DOHH2 (cell line): ENCODE data around the gene PRKG2.
"Not testable (repeated sequence)": the region's sequence is repeated elsewhere in the genome, so short reads cannot be mapped to it uniquely, and the experiment has no call there.

ENCODE experiments used
- H3F3A ChIP-seq: fragments of 200-600 bp; sonication (generic), shearing (Covaris generic); 2 replicates; pipeline ENCODE4 v1.6.0; 2016; ENCODE audit warnings: antibody characterized with exemption, mild to moderate bottlenecking; ENCODE audit not compliant: control insufficient read depth, insufficient read depth
- H3K27ac ChIP-seq: fragments of 200-600 bp; sonication (generic); 2 replicates; pipeline ENCODE4 v1.5.1; 2014; ENCODE audit warnings: low read depth, mild to moderate bottlenecking, low read length, moderate library complexity
- H3K27me3 ChIP-seq: fragments of 200-600 bp; sonication (generic); 2 replicates; pipeline ENCODE4 v1.6.1; 2014; ENCODE audit warnings: mild to moderate bottlenecking, low read length, mixed read lengths; ENCODE audit not compliant: control insufficient read depth
- H3K36me3 ChIP-seq: fragments of 200-600 bp; sonication (generic); 2 replicates; pipeline ENCODE4 v1.6.1; 2014; ENCODE audit warnings: mild to moderate bottlenecking, low read length, moderate library complexity, mixed read lengths; ENCODE audit not compliant: control insufficient read depth
- H3K4me1 ChIP-seq: fragments of 200-600 bp; sonication (generic); 2 replicates; pipeline ENCODE4 v1.6.1; 2014; ENCODE audit warnings: mild to moderate bottlenecking, low read length, mixed read lengths; ENCODE audit not compliant: control insufficient read depth
- H3K4me2 ChIP-seq: fragments of 200-600 bp; sonication (generic); 2 replicates; pipeline ENCODE4 v1.6.0; 2014; ENCODE audit warnings: mild to moderate bottlenecking, low read length, moderate library complexity
- H3K4me3 ChIP-seq: fragments of 200-600 bp; sonication (generic); 2 replicates; pipeline ENCODE4 v1.5.1; 2014; ENCODE audit warnings: mild to moderate bottlenecking, low read length, mixed read lengths
- H3K79me2 ChIP-seq: fragments of 200-600 bp; sonication (generic); 2 replicates; pipeline ENCODE4 v1.6.1; 2014; ENCODE audit warnings: mild to moderate bottlenecking, low read length, mixed read lengths; ENCODE audit not compliant: control insufficient read depth
- H3K9me2 ChIP-seq: fragments of 200-600 bp; sonication (generic); replicated peaks from 2 replicates; pipeline ENCODE4 v1.6.1; 2014; ENCODE audit warnings: mild to moderate bottlenecking, low read length, mixed read lengths; ENCODE audit not compliant: control insufficient read depth
- H3K9me3 ChIP-seq: fragments of 200-600 bp; sonication (generic); 2 replicates; pipeline ENCODE4 v1.6.1; 2014; ENCODE audit warnings: antibody characterized with exemption, low read length, mixed read lengths; ENCODE audit not compliant: control insufficient read depth, insufficient read depth
- H4K20me1 ChIP-seq: fragments of 200-600 bp; sonication (generic); 2 replicates; pipeline ENCODE4 v1.6.0; 2014; ENCODE audit warnings: low read depth, mild to moderate bottlenecking, antibody characterized with exemption, low read length, moderate library complexity; ENCODE audit not compliant: control insufficient read depth, insufficient read depth
- EZH2phosphoT487 ChIP-seq: fragments of 200-600 bp; sonication (generic); IDR thresholded peaks from 2 replicates; pipeline ENCODE4 v1.6.1; 2017; ENCODE audit warnings: borderline replicate concordance, mild to moderate bottlenecking, antibody characterized with exemption, low read length, moderate library complexity, mixed read lengths
- TF ChIP-seq, protein P1 (sequence below): fragments of 200-600 bp; sonication (generic); IDR thresholded peaks from one replicate; pipeline ENCODE4 v1.5.1; 2014; ENCODE audit warnings: antibody characterized with exemption, mild to moderate bottlenecking, low read depth, low read length; ENCODE audit not compliant: poor library complexity, severe bottlenecking

Gene PRKG2

DNA sequence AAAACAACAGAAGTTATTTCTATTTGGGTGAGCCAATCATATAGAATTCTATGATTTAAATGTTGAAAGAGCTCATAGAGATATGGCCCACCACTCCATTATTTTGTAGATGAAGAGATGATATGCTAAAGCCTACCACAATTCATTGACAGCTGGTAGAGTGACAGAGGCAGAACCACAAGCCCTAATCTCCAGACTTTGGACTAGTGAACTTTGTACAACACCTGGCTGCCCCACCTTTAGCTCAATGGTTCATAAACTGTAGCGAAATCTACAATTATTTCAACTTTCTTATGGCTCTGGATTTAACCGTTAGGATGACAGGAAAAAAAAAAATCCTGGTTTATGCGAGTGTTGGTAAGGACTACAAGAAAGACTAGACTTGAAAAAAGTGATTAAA is 50.9 kb downstream of the PRKG2 start:
- Histone ChIP-seq H3K79me2 (no peaks in the 10 kb centered on the region), H3K27me3 (no peaks in the 10 kb centered on the region), H4K20me1 (no peaks in the 10 kb centered on the region), H3K9me2 (no peaks in the 10 kb centered on the region), H3K4me3 (no peak overlapping the region), H3K4me2 (no peak overlapping the region), H3F3A (no peaks in the 10 kb centered on the region), H3K36me3 (no peaks in the 10 kb centered on the region), H3K4me1 (no peaks in the 10 kb centered on the region), H3K9me3 (no peaks in the 10 kb centered on the region), H3K27ac (no peak overlapping the region)
- TF ChIP-seq EZH2phosphoT487, result no peak
- TF ChIP-seq, protein P1, sequence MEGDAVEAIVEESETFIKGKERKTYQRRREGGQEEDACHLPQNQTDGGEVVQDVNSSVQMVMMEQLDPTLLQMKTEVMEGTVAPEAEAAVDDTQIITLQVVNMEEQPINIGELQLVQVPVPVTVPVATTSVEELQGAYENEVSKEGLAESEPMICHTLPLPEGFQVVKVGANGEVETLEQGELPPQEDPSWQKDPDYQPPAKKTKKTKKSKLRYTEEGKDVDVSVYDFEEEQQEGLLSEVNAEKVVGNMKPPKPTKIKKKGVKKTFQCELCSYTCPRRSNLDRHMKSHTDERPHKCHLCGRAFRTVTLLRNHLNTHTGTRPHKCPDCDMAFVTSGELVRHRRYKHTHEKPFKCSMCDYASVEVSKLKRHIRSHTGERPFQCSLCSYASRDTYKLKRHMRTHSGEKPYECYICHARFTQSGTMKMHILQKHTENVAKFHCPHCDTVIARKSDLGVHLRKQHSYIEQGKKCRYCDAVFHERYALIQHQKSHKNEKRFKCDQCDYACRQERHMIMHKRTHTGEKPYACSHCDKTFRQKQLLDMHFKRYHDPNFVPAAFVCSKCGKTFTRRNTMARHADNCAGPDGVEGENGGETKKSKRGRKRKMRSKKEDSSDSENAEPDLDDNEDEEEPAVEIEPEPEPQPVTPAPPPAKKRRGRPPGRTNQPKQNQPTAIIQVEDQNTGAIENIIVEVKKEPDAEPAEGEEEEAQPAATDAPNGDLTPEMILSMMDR, result no peak

DNA sequence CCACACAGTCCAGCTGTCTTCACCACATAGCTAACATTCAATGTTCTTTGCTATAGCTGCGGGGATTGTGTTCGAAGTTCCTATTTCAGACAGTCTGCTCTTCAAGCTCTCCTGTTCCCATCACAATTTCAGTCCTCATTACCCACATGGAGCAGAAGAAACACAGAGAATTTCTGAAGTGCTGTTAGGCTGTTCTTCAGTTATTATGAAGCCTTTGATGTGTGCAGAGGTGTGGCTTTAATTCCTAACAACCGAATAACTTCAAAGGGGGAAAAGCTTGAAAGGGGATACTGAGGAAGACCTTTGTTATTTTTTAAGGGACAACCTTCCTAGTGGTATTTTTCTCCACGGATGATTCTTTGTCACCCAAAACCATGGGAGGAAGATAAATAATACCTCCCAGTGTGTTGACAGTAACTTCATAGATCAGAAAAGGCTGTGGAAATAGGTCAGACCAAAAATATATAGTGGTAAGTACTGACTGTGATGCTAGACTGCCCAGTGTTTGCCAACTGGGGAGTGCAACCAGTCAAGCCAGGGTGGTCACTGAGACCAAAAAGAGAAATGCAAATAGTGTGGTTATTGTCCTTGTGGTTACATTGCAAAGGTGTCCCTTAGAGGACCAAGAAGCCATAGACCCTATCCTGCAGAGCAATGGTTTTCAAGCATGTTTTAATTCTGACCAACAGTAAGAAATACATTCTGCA is 52.1 kb downstream of the PRKG2 start:
- no peak for TF ChIP-seq EZH2phosphoT487
- TF ChIP-seq, protein P1, result no peak
- no peaks in the 10 kb centered on the region for H3K27me3 ChIP-seq
- no peak overlapping the region for H3K27ac ChIP-seq
- H3K9me3 ChIP-seq, result no peaks in the 10 kb centered on the region
- H3K4me2 ChIP-seq, result no peak overlapping the region
- no peaks in the 10 kb centered on the region for H4K20me1 ChIP-seq
- no peaks in the 10 kb centered on the region for H3K36me3 ChIP-seq
- H3F3A ChIP-seq, result no peaks in the 10 kb centered on the region
- H3K4me3 ChIP-seq, result no peak overlapping the region
- no peaks in the 10 kb centered on the region for H3K4me1 ChIP-seq
- no peaks in the 10 kb centered on the region for H3K9me2 ChIP-seq
- no peaks in the 10 kb centered on the region for H3K79me2 ChIP-seq

DNA sequence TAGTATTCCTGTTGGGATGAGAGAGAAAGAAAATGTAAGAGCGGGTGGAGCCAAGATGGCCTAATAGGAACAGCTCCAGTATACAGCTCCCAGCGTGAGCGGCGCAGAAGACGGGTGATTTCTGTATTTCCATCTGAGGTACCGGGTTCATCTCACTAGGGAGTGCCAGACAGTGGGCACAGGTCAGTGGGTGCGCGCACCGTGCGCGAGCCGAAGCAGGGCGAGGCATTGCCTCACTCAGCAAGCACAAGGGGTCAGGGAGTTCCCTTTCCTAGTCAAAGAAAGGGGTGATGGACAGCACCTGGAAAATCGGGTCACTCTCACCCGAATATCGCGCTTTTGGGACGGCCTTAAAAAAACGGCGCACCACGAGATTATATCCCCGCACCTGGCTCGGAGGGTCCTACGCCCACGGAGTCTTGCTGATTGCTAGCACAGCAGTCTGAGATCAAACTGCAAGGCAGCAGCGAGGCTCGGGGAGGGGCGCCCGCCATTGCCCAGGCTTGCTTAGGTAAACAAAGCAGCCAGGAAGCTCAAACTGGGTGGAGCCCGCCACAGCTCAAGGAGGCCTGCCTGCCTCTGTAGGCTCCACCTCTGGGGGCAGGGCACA is 61.2 kb downstream of the PRKG2 start:
- H3K4me2 ChIP-seq, result not testable (repeated sequence)

GRCh38 chr4:81152839-81153713 is 61.9 kb downstream of the PRKG2 start:
- H3F3A ChIP-seq, result no peaks in the 10 kb centered on the region
- H3K4me1 ChIP-seq, result no peaks in the 10 kb centered on the region
- H3K27ac ChIP-seq, result no peak overlapping the region
- no peak overlapping the region for H3K4me3 ChIP-seq
- no peaks in the 10 kb centered on the region for H4K20me1 ChIP-seq
- no peak overlapping the region for H3K4me2 ChIP-seq
- TF ChIP-seq, protein P1, result no peak
- no peak for TF ChIP-seq EZH2phosphoT487
- H3K27me3 ChIP-seq, result no peaks in the 10 kb centered on the region
- H3K36me3 ChIP-seq, result no peaks in the 10 kb centered on the region
- no peaks in the 10 kb centered on the region for H3K79me2 ChIP-seq
- H3K9me3 ChIP-seq, result no peaks in the 10 kb centered on the region
- H3K9me2 ChIP-seq, result no peaks in the 10 kb centered on the region

More for the DNA sequence above, 61.2 kb downstream of the PRKG2 start:
- H3K9me3 ChIP-seq, H3K36me3 ChIP-seq, H3K4me1 ChIP-seq, H3F3A ChIP-seq, H3K79me2 ChIP-seq, H3K4me3 ChIP-seq, H3K9me2 ChIP-seq, H4K20me1 ChIP-seq, H3K27me3 ChIP-seq, H3K27ac ChIP-seq: not testable (repeated sequence)
